Thyroid gland (tissue), 4 donors: ENCODE data around the gene PPP1R12A.

Source experiments
- POLR2A ChIP-seq, 2 donors: fragments of 450-650 bp; IDR thresholded peaks; one replicate each; pipeline ENCODE4 v1.6.1; 2017; ENCODE audit warnings: antibody characterized with exemption in 2 of 2, mild to moderate bottlenecking in 2 of 2, moderate library complexity in 1 of 2
- TF ChIP-seq, protein P1 (sequence below), 6 experiments: fragments of 200-600 bp in 3 of 6; fragments of 450-650 bp in 3 of 6; sonication (generic) in 3 of 6; IDR thresholded peaks; one replicate each; pipeline ENCODE4 v1.5.1; 2016 to 2019; ENCODE audit warnings: antibody characterized with exemption in 6 of 6, mild to moderate bottlenecking in 2 of 6, inconsistent platforms in 1 of 6, moderate library complexity in 1 of 6

DNA sequence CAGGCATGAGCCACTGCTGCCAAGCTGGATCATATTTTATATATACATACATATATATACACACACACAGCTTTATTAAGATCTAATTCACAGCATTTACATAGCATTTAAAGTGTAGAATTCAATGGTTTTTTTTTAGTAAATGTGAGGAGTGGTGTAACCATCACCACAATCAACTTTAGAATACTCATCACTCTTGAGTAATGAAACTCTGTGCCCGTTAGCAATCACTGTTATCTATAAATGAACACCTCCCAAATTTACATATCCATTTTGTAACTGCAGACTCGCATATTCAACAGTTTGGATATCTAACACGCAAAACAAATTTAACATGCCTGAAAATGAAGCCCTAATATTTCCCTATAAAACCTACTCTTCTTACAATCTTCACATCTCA, 90.9 kb downstream of the PPP1R12A start:
- TF ChIP-seq, protein P1, sequence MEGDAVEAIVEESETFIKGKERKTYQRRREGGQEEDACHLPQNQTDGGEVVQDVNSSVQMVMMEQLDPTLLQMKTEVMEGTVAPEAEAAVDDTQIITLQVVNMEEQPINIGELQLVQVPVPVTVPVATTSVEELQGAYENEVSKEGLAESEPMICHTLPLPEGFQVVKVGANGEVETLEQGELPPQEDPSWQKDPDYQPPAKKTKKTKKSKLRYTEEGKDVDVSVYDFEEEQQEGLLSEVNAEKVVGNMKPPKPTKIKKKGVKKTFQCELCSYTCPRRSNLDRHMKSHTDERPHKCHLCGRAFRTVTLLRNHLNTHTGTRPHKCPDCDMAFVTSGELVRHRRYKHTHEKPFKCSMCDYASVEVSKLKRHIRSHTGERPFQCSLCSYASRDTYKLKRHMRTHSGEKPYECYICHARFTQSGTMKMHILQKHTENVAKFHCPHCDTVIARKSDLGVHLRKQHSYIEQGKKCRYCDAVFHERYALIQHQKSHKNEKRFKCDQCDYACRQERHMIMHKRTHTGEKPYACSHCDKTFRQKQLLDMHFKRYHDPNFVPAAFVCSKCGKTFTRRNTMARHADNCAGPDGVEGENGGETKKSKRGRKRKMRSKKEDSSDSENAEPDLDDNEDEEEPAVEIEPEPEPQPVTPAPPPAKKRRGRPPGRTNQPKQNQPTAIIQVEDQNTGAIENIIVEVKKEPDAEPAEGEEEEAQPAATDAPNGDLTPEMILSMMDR (IDR thresholded peaks at IDR 0.05) = no peak
- TF ChIP-seq POLR2A (IDR thresholded peaks at IDR 0.05) = no peak
